Loucy (cell line): Measurements from ENCODE around the gene CDH2.

Experiments
- CTCF ChIP-seq: fragments of 200-600 bp; sonication (generic); conservative IDR thresholded peaks from 2 replicates; pipeline ENCODE4 v1.5.1; 2014; ENCODE audit warnings: mild to moderate bottlenecking, antibody characterized with exemption, low read length
- EZH2phosphoT487 ChIP-seq: fragments of 200-600 bp; IDR thresholded peaks from 2 replicates; pipeline ENCODE4 v1.6.1; 2018; ENCODE audit warnings: antibody characterized with exemption, mild to moderate bottlenecking, moderate library complexity, borderline replicate concordance

GRCh38 chr18:28134774-28135173, 42.2 kb downstream of the CDH2 start:
- TF ChIP-seq CTCF (no peak), EZH2phosphoT487 (no peak)
